Skin epidermis (tissue), 12 donors: ENCODE measurements around the gene SACM1L.
"Not testable (repeated sequence)": the region's sequence is repeated elsewhere in the genome, so short reads cannot be mapped to it uniquely, and the experiment has no call there.

Source experiments
- H3K27ac ChIP-seq, 21 experiments: fragments of 200-600 bp; sonication (generic) in 11 of 21; one replicate each; pipeline ENCODE4 v1.5.0; 2020; ENCODE audit warnings: mild to moderate bottlenecking in 3 of 21, inconsistent platforms in 2 of 21, moderate library complexity in 2 of 21
- H3K4me3 ChIP-seq, 7 experiments: fragments of 200-600 bp; sonication (generic) in 2 of 7; one replicate each; pipeline ENCODE4 v1.5.0; 2020; ENCODE audit warnings: inconsistent platforms in 2 of 7, mild to moderate bottlenecking in 2 of 7, moderate library complexity in 1 of 7

Gene SACM1L

DNA sequence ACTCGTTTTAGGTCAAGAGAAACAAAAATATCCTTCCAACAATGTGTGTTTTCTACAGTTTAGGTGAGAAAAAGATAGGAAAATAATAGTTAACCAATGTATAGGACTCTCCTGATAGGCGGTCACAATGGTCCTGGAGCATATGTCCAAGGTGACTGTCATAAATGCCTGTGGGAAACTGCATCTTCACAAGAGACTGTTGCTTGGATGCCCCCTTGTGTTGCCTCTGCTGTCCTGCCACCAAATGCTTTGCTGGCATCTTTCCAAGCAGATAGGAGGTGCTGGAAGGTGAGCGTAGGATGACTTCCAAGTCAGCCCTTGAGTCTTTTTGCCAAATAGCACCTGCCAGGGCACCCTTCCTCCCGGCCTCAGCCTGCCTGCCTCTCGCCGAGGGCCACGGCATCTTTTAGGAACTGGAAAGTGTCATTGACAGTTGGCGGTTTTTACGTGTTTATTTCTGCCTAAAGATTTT lies 24.1 kb upstream of the SACM1L start:
- H3K4me3 ChIP-seq = peak overlapping the region in 4 of 7 experiments; percentile 8 to 40 (median 26)
- peak overlapping the region in 10 of 21 experiments; percentile 20 to 70 (median 48) for H3K27ac ChIP-seq

- Histone ChIP-seq H3K27ac (peak overlapping the region in 5 of 21 experiments; percentile 4 to 70 (median 41)), H3K4me3 (no peak overlapping the region)
Observed at GRCh38 chr3:45666757-45667431, 22.3 kb upstream of the SACM1L start.

- Histone ChIP-seq H3K4me3 (no peak overlapping the region), H3K27ac (peak overlapping the region in 8 of 21 experiments; percentile 4 to 70 (median 23))
Observed at GRCh38 chr3:45667569-45667934, 21.6 kb upstream of the SACM1L start.

GRCh38 chr3:45670436-45670835 lies 18.8 kb upstream of the SACM1L start:
- no peak overlapping the region for H3K4me3 ChIP-seq
- H3K27ac ChIP-seq = peak overlapping the region in 7 of 21 experiments; percentile 3 to 73 (median 46)

DNA sequence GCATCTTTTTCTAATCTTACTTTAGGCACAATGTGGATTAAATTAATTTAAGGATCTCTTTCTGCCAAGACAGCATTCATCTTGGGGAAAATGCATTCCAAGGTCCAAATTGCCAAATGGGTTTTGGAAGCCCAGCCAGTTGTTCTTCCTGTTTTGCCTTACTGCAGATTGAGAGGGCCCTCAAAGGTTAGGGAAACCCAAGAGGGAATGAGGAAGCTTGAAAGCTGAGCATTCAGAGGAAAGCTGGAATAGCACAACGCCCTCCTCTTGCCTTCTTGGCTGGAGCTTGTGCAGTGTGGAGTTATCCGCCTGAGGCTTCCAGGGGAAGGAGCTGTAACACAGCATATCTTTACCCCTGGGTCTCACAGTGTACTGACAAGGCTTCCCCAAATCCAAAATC lies 18.2 kb upstream of the SACM1L start:
- H3K27ac ChIP-seq = peak overlapping the region in 7 of 21 experiments; percentile 3 to 73 (median 46)
- H3K4me3 ChIP-seq = no peak overlapping the region

DNA sequence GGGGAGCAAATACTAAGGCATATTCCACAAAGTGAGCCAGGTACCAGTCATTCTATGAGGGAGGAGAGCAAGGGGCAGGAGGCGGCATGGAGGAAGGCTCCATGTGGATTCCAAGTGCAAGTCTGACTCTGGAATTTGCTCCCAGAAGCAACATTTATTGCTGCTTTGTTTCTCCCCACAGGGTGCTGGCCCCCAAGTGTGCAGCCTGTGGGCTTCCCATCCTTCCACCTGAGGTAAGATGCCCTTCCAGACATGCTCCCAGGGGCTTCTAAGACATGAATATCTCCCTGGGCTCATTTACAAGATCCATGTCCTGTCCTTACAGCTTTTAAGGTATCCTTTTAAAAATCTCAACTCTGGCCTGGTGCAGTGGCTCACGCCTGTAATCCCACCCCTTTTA lies 15.9 kb upstream of the SACM1L start:
- H3K4me3 ChIP-seq = no peak overlapping the region

GRCh38 chr3:45676325-45677032 lies 12.7 kb upstream of the SACM1L start:
- peak overlapping the region in 19 of 21 experiments; percentile 8 to 78 (median 55) for H3K27ac ChIP-seq
- H3K4me3 ChIP-seq = no peak overlapping the region

More for the DNA sequence above, 15.9 kb upstream of the SACM1L start:
- H3K27ac ChIP-seq = no peak overlapping the region

- H3K4me3 ChIP-seq = no peak overlapping the region
- H3K27ac ChIP-seq = peak overlapping the region in 19 of 21 experiments; percentile 8 to 78 (median 55)
Observed at GRCh38 chr3:45677033-45677446, 12.2 kb upstream of the SACM1L start.

DNA sequence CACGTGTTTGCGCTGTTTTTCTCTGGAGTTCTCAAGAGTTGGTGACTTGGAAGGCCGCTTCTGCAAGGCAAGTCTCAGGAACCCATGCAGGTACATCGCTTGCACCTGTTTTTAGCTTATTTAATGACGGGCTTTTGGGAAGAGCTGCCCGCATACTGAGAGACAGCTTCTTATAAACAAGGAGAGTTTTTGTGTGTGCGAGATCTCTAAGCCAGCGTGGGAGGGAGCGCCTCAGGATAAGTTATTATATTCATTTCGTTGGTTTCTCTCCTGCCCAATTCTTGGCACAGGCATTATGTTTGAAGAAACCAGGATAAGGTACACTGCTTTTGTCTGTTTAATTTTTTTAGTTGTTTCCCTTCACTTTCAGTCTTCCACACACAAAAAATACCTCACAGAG lies 11.4 kb upstream of the SACM1L start:
- peak overlapping the region in 4 of 21 experiments; percentile 27 to 78 (median 70) for H3K27ac ChIP-seq
- no peak overlapping the region for H3K4me3 ChIP-seq

DNA sequence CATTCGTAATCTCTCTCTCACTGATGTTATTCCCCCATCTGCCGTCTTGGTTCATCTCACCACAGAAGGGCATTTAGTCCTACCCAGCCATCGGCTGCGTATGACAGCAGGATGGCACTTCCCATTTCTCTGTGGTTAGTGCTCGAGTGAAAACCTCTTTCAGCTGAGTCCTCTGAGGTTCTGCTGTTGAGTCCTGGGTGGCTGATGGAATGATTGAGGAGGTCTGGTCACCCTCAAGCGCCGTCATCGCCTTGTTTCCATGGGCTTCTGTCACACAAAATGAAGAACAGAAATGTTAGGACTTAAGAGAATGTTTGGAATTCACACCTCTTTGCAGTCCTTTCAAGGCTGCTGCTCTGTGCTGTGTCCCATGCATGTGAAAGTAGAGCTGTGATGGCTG lies 9.4 kb upstream of the SACM1L start:
- Histone ChIP-seq H3K27ac (no peak overlapping the region), H3K4me3 (no peak overlapping the region)

GRCh38 chr3:45681221-45681620 lies 8.0 kb upstream of the SACM1L start:
- no peak overlapping the region for H3K27ac ChIP-seq

GRCh38 chr3:45681846-45682245 lies 7.3 kb upstream of the SACM1L start:
- no peak overlapping the region for H3K27ac ChIP-seq
- H3K4me3 ChIP-seq = no peak overlapping the region

More at GRCh38 chr3:45681221-45681620, 8.0 kb upstream of the SACM1L start:
- no peak overlapping the region for H3K4me3 ChIP-seq

DNA sequence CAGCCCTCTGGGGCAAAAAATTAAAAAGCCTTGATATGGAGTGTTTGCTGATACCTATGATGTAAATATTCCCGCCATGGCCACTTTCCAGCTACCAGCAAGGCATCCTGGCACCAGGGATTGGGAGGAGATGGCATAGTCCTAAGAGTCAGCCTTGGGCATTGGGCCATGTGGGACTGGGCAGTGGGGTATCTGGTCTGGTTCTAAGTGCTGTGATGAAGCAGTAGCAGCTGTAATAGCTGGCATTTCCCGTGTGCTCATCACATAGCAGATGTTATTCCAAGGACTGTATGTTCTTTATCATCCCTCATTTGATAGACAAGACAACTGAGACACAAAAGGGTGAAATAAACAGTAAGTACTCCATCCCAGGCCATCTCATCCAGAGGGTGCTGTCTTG lies 6.9 kb upstream of the SACM1L start:
- Histone ChIP-seq H3K27ac (no peak overlapping the region), H3K4me3 (no peak overlapping the region)

DNA sequence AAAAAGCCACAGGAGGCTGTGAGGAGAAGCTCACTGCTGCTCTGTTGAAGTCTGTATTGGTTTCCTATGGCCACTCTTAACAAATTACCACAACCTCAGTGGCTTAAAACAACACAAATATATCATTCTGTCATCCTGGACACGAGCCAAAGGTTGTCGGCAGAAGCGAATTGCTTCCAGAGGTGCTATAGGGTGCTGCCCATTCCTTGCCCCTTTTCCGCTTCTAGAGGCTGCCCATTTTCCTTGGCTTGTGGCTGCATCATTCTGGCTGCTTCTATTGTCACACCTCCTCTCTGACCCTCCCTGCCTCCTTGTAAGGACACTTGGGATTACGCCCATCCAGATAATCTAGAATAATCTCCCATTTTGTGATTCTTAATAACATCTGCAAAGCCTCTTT lies 6.4 kb upstream of the SACM1L start:
- no peak overlapping the region for H3K27ac ChIP-seq
- H3K4me3 ChIP-seq = no peak overlapping the region

- Histone ChIP-seq H3K4me3 (no peak overlapping the region), H3K27ac (no peak overlapping the region)
Observed at GRCh38 chr3:45683417-45684326, 5.5 kb upstream of the SACM1L start.

DNA sequence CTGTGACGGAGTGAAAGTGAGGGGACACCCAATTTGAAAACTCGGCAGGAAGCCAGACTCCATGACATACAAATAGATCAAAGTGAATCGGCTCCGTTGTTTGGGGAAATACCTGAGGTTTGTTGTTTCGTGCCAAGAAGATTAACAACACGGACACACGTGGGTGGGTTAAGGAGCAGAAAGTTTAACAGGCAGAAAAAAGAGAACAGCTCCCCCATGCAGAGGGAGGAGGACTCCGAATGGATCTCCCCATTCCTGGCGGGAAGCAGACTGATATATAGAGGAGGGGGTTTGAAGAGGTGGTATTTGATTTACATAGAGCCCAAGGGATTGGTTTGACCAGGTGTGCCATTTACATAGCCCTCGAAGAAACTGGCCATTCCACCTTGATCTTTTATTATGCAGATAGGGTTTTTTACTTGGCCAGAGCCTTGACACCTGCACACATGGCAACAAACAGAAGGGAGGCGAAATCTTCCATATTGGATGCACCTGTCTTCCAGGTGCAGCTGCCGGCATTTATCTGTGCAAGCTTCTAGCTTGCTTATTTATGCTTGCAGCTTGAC lies 4.8 kb upstream of the SACM1L start:
- no peak overlapping the region for H3K4me3 ChIP-seq
- no peak overlapping the region for H3K27ac ChIP-seq

DNA sequence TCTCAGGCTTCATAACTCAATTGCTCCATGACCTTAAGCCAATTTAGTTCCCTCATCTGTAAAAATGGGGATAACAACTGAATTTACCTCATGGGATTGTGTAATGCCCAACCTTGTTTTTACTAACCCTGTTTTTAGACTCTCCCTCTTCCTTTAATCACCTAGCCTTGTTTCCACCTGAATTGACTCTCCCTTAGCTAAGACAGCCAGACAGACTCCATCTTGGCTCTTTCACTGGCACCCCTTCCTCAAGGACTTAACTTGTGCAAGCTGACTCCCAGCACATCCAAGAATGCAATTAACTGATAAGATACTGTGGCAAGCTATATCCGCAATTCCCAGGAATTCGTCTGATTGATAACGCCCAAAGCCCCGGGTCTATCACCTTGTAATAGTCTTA lies 3.5 kb upstream of the SACM1L start:
- not testable (repeated sequence) for H3K4me3 ChIP-seq, H3K27ac ChIP-seq

DNA sequence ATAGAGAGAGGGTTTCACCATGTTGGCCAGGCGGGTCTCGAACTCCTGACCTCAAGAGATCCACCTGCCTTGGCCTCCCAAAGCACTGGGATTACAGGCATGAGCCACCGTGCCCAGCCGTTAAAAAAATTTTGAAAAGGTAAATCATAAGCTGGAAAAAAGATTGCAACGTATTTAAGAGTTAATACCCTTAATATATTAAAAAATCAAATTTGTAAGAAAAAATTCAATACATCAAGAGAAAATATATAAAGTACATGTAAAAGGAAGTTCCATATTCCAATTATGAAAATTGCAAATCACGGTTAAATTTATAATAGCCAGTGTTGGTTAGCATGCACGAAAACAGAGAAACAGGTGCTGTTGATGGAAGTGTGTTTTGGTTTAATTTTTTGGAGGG lies 2.3 kb upstream of the SACM1L start:
- Histone ChIP-seq H3K27ac (no peak overlapping the region), H3K4me3 (no peak overlapping the region)

GRCh38 chr3:45687828-45688193 lies 1.4 kb upstream of the SACM1L start:
- Histone ChIP-seq H3K27ac (peak overlapping the region in 3 of 21 experiments; percentile 88 to 92 (median 90)), H3K4me3 (peak overlapping the region; percentile 64 to 90 (median 76))
